Parathyroid adenoma (tissue), 2 donors: ENCODE measurements around the gene MINPP1.

ENCODE experiments used
- H2AFZ ChIP-seq: fragments of 300-600 bp; sonication (generic); one replicate; pipeline ENCODE4 v1.7.0; 2017; ENCODE audit warnings: antibody characterized with exemption, mild to moderate bottlenecking
- H3K27ac ChIP-seq: fragments of 300-600 bp; sonication (generic); one replicate; pipeline ENCODE4 v1.7.0; 2017
- H3K27me3 ChIP-seq: fragments of 300-600 bp; sonication (generic); one replicate; pipeline ENCODE4 v1.7.0; 2017; ENCODE audit warnings: low read length; ENCODE audit not compliant: control insufficient read depth, insufficient read depth
- H3K36me3 ChIP-seq: fragments of 300-600 bp; sonication (generic); one replicate; pipeline ENCODE4 v1.7.0; 2017; ENCODE audit warnings: low read length; ENCODE audit not compliant: control insufficient read depth, insufficient read depth
- H3K4me1 ChIP-seq: fragments of 300-600 bp; sonication (generic); one replicate; pipeline ENCODE4 v1.7.0; 2017; ENCODE audit warnings: control low read depth
- H3K4me2 ChIP-seq: fragments of 300-600 bp; sonication (generic); one replicate; pipeline ENCODE4 v1.7.0; 2017; ENCODE audit warnings: low read length
- H3K4me3 ChIP-seq: fragments of 300-600 bp; sonication (generic); one replicate; pipeline ENCODE4 v1.7.0; 2017; ENCODE audit warnings: low read depth, low read length
- H3K79me2 ChIP-seq: fragments of 300-600 bp; sonication (generic); one replicate; pipeline ENCODE4 v1.7.0; 2017; ENCODE audit warnings: control low read depth
- H3K9ac ChIP-seq: fragments of 300-600 bp; sonication (generic); one replicate; pipeline ENCODE4 v1.7.0; 2017; ENCODE audit warnings: mild to moderate bottlenecking
- H3K9me3 ChIP-seq: fragments of 300-600 bp; sonication (generic); one replicate; pipeline ENCODE4 v1.7.0; 2017; ENCODE audit warnings: low read length; ENCODE audit not compliant: control insufficient read depth
- TF ChIP-seq, protein P1 (sequence below): fragments of 300-600 bp; sonication (generic); IDR thresholded peaks from one replicate; pipeline ENCODE4 v1.7.0; 2017; ENCODE audit warnings: antibody characterized with exemption, mild to moderate bottlenecking
- donor health status: primary hyperparathyroidism.

MINPP1 gene

GRCh38 chr10:87559392-87559791 lies 54.7 kb downstream of the MINPP1 start:
- Histone ChIP-seq H3K27me3 (no peaks in the 10 kb centered on the region), H3K9me3 (no peaks in the 10 kb centered on the region), H3K4me1 (no peaks in the 10 kb centered on the region), H3K4me3 (no peak overlapping the region), H3K4me2 (no peak overlapping the region), H3K79me2 (no peaks in the 10 kb centered on the region), H2AFZ (no peak overlapping the region), H3K27ac (no peak overlapping the region), H3K36me3 (no peaks in the 10 kb centered on the region), H3K9ac (no peak overlapping the region)
- TF ChIP-seq, protein P1, sequence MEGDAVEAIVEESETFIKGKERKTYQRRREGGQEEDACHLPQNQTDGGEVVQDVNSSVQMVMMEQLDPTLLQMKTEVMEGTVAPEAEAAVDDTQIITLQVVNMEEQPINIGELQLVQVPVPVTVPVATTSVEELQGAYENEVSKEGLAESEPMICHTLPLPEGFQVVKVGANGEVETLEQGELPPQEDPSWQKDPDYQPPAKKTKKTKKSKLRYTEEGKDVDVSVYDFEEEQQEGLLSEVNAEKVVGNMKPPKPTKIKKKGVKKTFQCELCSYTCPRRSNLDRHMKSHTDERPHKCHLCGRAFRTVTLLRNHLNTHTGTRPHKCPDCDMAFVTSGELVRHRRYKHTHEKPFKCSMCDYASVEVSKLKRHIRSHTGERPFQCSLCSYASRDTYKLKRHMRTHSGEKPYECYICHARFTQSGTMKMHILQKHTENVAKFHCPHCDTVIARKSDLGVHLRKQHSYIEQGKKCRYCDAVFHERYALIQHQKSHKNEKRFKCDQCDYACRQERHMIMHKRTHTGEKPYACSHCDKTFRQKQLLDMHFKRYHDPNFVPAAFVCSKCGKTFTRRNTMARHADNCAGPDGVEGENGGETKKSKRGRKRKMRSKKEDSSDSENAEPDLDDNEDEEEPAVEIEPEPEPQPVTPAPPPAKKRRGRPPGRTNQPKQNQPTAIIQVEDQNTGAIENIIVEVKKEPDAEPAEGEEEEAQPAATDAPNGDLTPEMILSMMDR, result no peak

DNA sequence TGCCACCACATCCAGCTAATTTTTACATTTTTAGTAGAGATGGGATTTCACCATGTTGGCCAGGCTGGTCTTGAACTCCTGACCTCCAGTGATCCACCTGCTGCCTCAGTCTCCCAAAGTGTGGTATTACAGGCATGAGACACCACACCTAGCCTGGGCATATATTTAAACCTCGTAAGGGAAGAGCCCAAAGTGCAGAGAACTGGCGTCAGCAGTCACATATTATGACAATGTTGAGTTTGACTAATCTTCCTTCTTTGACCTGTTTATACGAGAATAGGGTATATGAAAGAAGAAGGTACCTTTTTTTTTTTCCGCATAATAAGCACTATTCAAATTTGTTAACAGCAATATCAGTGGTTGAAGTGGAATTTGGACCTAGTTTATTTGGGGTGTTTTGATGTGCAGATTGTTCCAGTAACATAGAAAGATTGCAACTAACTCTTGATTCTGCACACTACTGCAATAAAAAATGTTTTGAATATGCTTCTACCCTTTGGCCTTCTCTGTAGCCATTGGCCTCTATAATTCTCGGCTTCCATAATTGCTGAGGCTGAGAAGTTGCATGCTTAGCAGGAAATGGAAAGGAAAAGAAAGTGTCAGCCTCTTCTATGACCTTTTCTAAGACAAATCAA lies 55.9 kb downstream of the MINPP1 start:
- TF ChIP-seq, protein P1, result no peak
- H3K27me3 ChIP-seq, result no peaks in the 10 kb centered on the region
- H3K36me3 ChIP-seq, result no peaks in the 10 kb centered on the region
- H3K9me3 ChIP-seq, result no peaks in the 10 kb centered on the region
- H3K4me2 ChIP-seq, result no peak overlapping the region
- no peak overlapping the region for H3K27ac ChIP-seq
- no peaks in the 10 kb centered on the region for H3K4me1 ChIP-seq
- H3K79me2 ChIP-seq, result no peaks in the 10 kb centered on the region
- H2AFZ ChIP-seq, result no peak overlapping the region
- no peak overlapping the region for H3K4me3 ChIP-seq
- no peak overlapping the region for H3K9ac ChIP-seq

DNA sequence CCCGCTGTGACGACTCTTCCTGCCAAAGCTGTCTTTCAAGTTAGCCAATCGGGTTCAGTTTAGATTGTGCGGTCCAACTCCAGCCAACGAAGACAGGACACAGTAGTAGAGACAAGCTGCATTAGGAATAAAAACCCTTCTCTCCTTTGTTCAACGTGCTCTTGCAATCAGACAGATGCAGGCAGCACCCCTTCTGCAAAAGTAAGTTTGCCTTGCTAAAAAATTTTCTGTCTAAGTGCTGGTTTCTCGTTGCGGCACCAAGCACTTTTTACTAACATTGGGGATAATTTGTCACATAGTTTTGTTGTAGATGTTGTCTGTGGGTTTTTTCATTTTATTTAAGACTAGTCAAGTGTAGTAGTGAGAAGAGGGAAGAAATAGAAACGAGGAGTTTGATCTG lies 58.1 kb downstream of the MINPP1 start:
- H3K27ac ChIP-seq, result no peak overlapping the region
- no peak overlapping the region for H3K4me2 ChIP-seq
- H3K9ac ChIP-seq, result no peak overlapping the region
- H3K27me3 ChIP-seq, result no peaks in the 10 kb centered on the region
- TF ChIP-seq, protein P1, result no peak
- no peaks in the 10 kb centered on the region for H3K9me3 ChIP-seq
- H2AFZ ChIP-seq, result no peak overlapping the region
- no peaks in the 10 kb centered on the region for H3K36me3 ChIP-seq
- H3K79me2 ChIP-seq, result no peaks in the 10 kb centered on the region
- H3K4me1 ChIP-seq, result no peaks in the 10 kb centered on the region
- no peak overlapping the region for H3K4me3 ChIP-seq

DNA sequence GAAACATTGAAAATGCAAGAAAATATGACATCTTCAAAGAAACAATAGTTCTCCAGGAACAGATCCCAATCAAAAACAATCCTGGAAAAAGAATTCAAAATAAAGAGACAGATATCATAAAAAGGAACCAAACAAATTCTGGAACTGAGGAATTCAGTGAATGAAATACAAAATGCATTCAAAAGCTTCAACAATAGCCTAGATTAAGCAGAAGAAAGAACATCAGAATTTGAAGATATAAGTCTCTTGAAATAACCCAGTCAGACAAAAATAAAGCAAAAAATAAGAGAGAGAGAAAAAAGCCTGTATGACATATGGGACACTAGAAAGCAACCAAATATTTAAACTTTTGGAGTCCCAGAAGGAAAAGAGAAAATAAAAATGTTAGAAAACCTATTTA lies 60.3 kb downstream of the MINPP1 start:
- Histone ChIP-seq H3K9ac (no peak overlapping the region), H3K4me3 (no peak overlapping the region), H3K27ac (no peak overlapping the region), H3K9me3 (no peaks in the 10 kb centered on the region), H3K4me2 (no peak overlapping the region), H3K4me1 (no peaks in the 10 kb centered on the region), H3K36me3 (no peaks in the 10 kb centered on the region), H3K27me3 (no peaks in the 10 kb centered on the region), H3K79me2 (no peaks in the 10 kb centered on the region), H2AFZ (no peak overlapping the region)
- TF ChIP-seq, protein P1, result no peak

GRCh38 chr10:87575851-87576250 lies 71.2 kb downstream of the MINPP1 start:
- Histone ChIP-seq H3K27me3 (no peaks in the 10 kb centered on the region), H3K9ac (no peak overlapping the region), H3K4me3 (no peak overlapping the region), H3K4me2 (no peak overlapping the region), H3K36me3 (no peaks in the 10 kb centered on the region), H3K9me3 (no peaks in the 10 kb centered on the region), H2AFZ (no peak overlapping the region), H3K79me2 (no peaks in the 10 kb centered on the region), H3K4me1 (no peaks in the 10 kb centered on the region), H3K27ac (no peak overlapping the region)
- TF ChIP-seq, protein P1, result no peak
